OCI-LY7 (cell line): ENCODE results near the gene SNCAIP. TPM values are rescaled to one million over a fixed set of nuclear protein-coding genes. Genes with fewer than 3 reads are reported as not detected.

Experiments used
- BruUV-seq: library from RNA; stranded (reverse); fragments of 400-500 nt; replicated peaks from 2 replicates; lab custom pipeline; 2021; lab: Mats Ljungman, UMichigan
- CTCF ChIA-PET: fragments of 300-600 bp; sonication (Branson Sonifier 250); formaldehyde crosslinking; loops from one replicate; lab custom pipeline; 2022; ENCODE audit warnings: antibody characterized with exemption; ENCODE audit not compliant: unreplicated experiment; lab: Charles Lee
- POLR2A ChIA-PET: fragments of 300-600 bp; sonication (Branson Sonifier 250); formaldehyde crosslinking; loops from one replicate; lab custom pipeline; 2022; ENCODE audit warnings: antibody characterized with exemption; lab: Charles Lee
- DNase-seq: peaks from one replicate; pipeline ENCODE4 v3.0.0-alpha.2; 2015; ENCODE audit warnings: low spot score
- H2AFZ ChIP-seq: fragments of 200-600 bp; sonication (generic), shearing (Covaris generic); 2 replicates; pipeline ENCODE4 v1.6.1; 2014; ENCODE audit warnings: mild to moderate bottlenecking, antibody characterized with exemption, low read length, moderate library complexity
- H3K27ac ChIP-seq: fragments of 200-600 bp; sonication (generic); 2 replicates; pipeline ENCODE4 v1.5.1; 2014; ENCODE audit warnings: mixed run types, low read depth, mild to moderate bottlenecking, moderate library complexity, low read length, inconsistent platforms; ENCODE audit not compliant: poor library complexity, severe bottlenecking
- H3K36me3 ChIP-seq: fragments of 200-600 bp; sonication (generic); 2 replicates; pipeline ENCODE4 v1.6.1; 2014; ENCODE audit warnings: mild to moderate bottlenecking, antibody characterized with exemption, low read length, moderate library complexity, mixed read lengths; ENCODE audit not compliant: insufficient read depth
- H3K4me1 ChIP-seq: fragments of 200-600 bp; sonication (generic); 2 replicates; pipeline ENCODE4 v1.5.1; 2014; ENCODE audit warnings: mild to moderate bottlenecking, low read length; ENCODE audit not compliant: insufficient read depth, poor library complexity, severe bottlenecking
- H3K4me2 ChIP-seq: fragments of 200-600 bp; sonication (generic); 2 replicates; pipeline ENCODE4 v1.6.1; 2014; ENCODE audit warnings: mild to moderate bottlenecking, low read length
- H3K4me3 ChIP-seq: fragments of 200-600 bp; sonication (generic); 2 replicates; pipeline ENCODE4 v1.5.1; 2014; ENCODE audit warnings: mild to moderate bottlenecking, low read depth, low read length; ENCODE audit not compliant: poor library complexity, severe bottlenecking
- H3K79me2 ChIP-seq: fragments of 200-600 bp; sonication (generic); 2 replicates; pipeline ENCODE4 v1.6.1; 2016; ENCODE audit warnings: low read depth, mild to moderate bottlenecking, low read length, moderate library complexity, mixed read lengths; ENCODE audit not compliant: insufficient read depth
- H3K9me2 ChIP-seq: fragments of 200-600 bp; sonication (generic); 2 replicates; pipeline ENCODE4 v1.6.1; 2016; ENCODE audit warnings: mild to moderate bottlenecking, low read length, mixed read lengths; ENCODE audit not compliant: insufficient read depth
- H3K9me3 ChIP-seq: fragments of 200-600 bp; sonication (generic); 2 replicates; pipeline ENCODE4 v1.6.1; 2014; ENCODE audit warnings: mild to moderate bottlenecking, mixed run types, low read length, mixed read lengths
- H4K20me1 ChIP-seq: fragments of 200-600 bp; sonication (generic); 2 replicates; pipeline ENCODE4 v1.6.1; 2014; ENCODE audit warnings: mild to moderate bottlenecking, antibody characterized with exemption, low read length, moderate library complexity, mixed read lengths; ENCODE audit not compliant: insufficient read depth
- EZH2phosphoT487 ChIP-seq: fragments of 200-600 bp; sonication (generic); IDR thresholded peaks from 2 replicates; pipeline ENCODE4 v1.6.1; 2018; ENCODE audit warnings: low read depth, borderline replicate concordance, mild to moderate bottlenecking, mixed run types, antibody characterized with exemption, low read length, moderate library complexity, mixed read lengths
- intact Hi-C: fragments of 100-400 bp; cut with micrococcal nuclease; formaldehyde crosslinking; loops from one replicate; pipeline ENCODE4 v1.10.0; 2022; ENCODE audit not compliant: unreplicated experiment
- total RNA-seq, 2 experiments: library from RNA; depleted of rRNA in 1 of 2; stranded (reverse); fragments of >200 nt in 1 of 2; shearing (Covaris generic) in 1 of 2; gene quantifications; 2 replicates each; pipeline ENCODE4 v1.2.3, GENCODE V29; 2014 to 2022
- TF ChIP-seq, protein P1 (sequence below): fragments of 200-600 bp; sonication (generic); conservative IDR thresholded peaks from 2 replicates; pipeline ENCODE4 v1.5.1; 2014; ENCODE audit warnings: mild to moderate bottlenecking, antibody characterized with exemption, low read length, moderate library complexity, mixed read lengths

Gene SNCAIP
- total RNA-seq, 2 experiments from 2014 or later, result not detected

- no peaks in the 10 kb centered on the region for H3K79me2 ChIP-seq
- no peak for DNase-seq
- no peaks in the 10 kb centered on the region for H4K20me1 ChIP-seq
- TF ChIP-seq EZH2phosphoT487, result no peak
- H3K9me2 ChIP-seq, result no peaks in the 10 kb centered on the region
- ChIA-PET CTCF (no interaction called here), POLR2A (no interaction called here)
- intact Hi-C loops, result no loop called here
- no TSS peak for BruUV-seq
- no peak overlapping the region for H3K27ac ChIP-seq
- H3K36me3 ChIP-seq, result no peaks in the 10 kb centered on the region
- H2AFZ ChIP-seq, result no peak overlapping the region
- H3K4me3 ChIP-seq, result no peak overlapping the region
- H3K4me2 ChIP-seq, result no peak overlapping the region
- no peaks in the 10 kb centered on the region for H3K4me1 ChIP-seq
- H3K9me3 ChIP-seq, result no peaks in the 10 kb centered on the region
Observed at GRCh38 chr5:122465994-122466393, 154.0 kb downstream of the SNCAIP start.

GRCh38 chr5:122468351-122469116 lies 156.5 kb downstream of the SNCAIP start:
- ChIA-PET POLR2A (interaction anchor here (0.5 kb wide), 1 partner anchor 132 kb away, joined by 3 read pairs; no protein-coding TSS in a partner anchor), CTCF (no interaction called here)
- H3K4me3 ChIP-seq, result no peak overlapping the region
- no peaks in the 10 kb centered on the region for H3K36me3 ChIP-seq
- no peaks in the 10 kb centered on the region for H3K79me2 ChIP-seq
- intact Hi-C loops, result no loop called here
- DNase-seq, result no peak
- H3K9me2 ChIP-seq, result no peaks in the 10 kb centered on the region
- no TSS peak for BruUV-seq
- TF ChIP-seq EZH2phosphoT487, result no peak
- TF ChIP-seq, protein P1, sequence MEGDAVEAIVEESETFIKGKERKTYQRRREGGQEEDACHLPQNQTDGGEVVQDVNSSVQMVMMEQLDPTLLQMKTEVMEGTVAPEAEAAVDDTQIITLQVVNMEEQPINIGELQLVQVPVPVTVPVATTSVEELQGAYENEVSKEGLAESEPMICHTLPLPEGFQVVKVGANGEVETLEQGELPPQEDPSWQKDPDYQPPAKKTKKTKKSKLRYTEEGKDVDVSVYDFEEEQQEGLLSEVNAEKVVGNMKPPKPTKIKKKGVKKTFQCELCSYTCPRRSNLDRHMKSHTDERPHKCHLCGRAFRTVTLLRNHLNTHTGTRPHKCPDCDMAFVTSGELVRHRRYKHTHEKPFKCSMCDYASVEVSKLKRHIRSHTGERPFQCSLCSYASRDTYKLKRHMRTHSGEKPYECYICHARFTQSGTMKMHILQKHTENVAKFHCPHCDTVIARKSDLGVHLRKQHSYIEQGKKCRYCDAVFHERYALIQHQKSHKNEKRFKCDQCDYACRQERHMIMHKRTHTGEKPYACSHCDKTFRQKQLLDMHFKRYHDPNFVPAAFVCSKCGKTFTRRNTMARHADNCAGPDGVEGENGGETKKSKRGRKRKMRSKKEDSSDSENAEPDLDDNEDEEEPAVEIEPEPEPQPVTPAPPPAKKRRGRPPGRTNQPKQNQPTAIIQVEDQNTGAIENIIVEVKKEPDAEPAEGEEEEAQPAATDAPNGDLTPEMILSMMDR, result no peak; the same call in 1 of the 2 replicates
- H3K4me2 ChIP-seq, result no peak overlapping the region
- no peaks in the 10 kb centered on the region for H3K4me1 ChIP-seq
- H3K9me3 ChIP-seq, result no peaks in the 10 kb centered on the region
- H3K27ac ChIP-seq, result no peak overlapping the region
- H2AFZ ChIP-seq, result no peak overlapping the region
- no peaks in the 10 kb centered on the region for H4K20me1 ChIP-seq

DNA sequence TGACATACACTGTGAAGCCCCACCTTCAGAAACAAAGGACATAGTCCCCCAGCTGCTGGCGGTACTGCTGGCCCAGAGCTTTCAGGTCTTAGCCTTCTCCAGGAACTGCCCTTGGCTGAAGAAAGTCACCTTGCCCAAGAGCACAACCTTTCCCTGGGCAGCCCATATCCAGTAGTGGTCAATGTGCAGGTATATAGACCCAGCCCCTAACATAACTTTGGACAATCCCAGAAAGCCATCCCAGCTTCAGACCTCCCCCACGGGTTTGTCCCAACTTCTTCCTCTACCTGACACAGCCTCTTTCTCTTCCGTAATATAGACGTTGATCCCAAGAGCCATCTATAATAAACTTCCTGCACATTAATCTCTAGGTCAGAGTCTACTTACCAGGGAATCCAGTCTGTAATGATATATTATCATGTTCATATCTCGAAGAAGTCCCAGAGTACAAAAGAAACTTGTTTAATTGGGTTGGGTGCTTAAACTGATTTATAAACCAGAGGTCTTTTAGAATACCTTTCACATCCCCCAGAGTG lies 157.4 kb downstream of the SNCAIP start:
- Histone ChIP-seq H3K9me3 (no peaks in the 10 kb centered on the region), H3K36me3 (no peaks in the 10 kb centered on the region), H2AFZ (no peak overlapping the region), H3K27ac (no peak overlapping the region), H3K4me2 (no peak overlapping the region), H3K4me1 (no peaks in the 10 kb centered on the region), H3K79me2 (no peaks in the 10 kb centered on the region), H3K9me2 (no peaks in the 10 kb centered on the region), H4K20me1 (no peaks in the 10 kb centered on the region), H3K4me3 (no peak overlapping the region)
- TF ChIP-seq, protein P1, result no peak
- TF ChIP-seq EZH2phosphoT487, result no peak
- no TSS peak for BruUV-seq
- CTCF ChIA-PET, result no interaction called here
- intact Hi-C loops, result no loop called here
- DNase-seq, result no peak
- POLR2A ChIA-PET, result no interaction called here
